Activated CD4-positive, alpha-beta T cell treated with anti-CD3 and anti-CD28 coated beads for 1 hour (primary cell): ENCODE data around the gene SIX4.

Source experiments
- DNase-seq: peaks from one replicate; pipeline ENCODE4 v3.0.0-alpha.2; 2020

The SIX4 gene

GRCh38 chr14:60721326-60722106 lies 2.6 kb downstream of the SIX4 start:
- DNase-seq = peak; percentile 51

DNA sequence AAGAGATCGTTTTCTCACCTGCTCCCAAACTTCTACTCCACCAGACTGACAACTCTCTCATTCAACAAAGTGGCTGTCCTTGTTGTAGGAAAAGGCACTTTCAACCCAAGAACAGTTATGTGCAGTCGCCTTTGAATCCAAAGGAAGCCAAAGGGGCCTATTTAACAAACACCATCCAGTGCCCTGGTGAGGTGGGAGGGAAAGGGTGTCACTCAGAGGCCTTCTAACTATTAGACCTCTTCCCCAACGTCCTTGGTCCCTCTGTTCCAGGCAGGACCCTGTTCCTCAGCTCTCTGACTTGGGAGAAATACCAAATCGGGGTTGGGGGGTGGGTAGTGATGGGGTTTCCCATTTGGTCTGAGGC lies 3.2 kb downstream of the SIX4 start:
- DNase-seq = no peak

DNA sequence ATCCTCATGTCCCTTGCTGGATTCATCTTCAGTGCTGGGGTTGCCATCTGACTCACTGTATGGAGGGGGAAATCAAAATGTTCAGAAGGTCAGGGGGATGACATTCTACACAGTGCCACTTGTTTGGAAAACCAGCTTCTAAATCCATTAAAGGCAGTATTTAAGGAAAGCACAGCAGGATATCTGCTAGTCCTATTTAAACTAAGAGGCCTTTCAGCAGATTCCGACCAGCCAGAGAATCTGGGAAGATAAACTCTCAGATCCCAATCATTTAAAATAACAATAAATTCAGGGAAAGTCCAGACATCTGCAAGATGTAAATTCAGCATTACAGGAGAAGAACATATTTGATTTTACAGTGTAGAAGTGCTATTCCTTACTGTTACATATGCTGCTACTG lies 3.8 kb downstream of the SIX4 start:
- no peak for DNase-seq

GRCh38 chr14:60713513-60713912 lies 10.6 kb downstream of the SIX4 start:
- no peak for DNase-seq

- DNase-seq = no peak
Observed at GRCh38 chr14:60710494-60710893, 13.7 kb downstream of the SIX4 start.

DNA sequence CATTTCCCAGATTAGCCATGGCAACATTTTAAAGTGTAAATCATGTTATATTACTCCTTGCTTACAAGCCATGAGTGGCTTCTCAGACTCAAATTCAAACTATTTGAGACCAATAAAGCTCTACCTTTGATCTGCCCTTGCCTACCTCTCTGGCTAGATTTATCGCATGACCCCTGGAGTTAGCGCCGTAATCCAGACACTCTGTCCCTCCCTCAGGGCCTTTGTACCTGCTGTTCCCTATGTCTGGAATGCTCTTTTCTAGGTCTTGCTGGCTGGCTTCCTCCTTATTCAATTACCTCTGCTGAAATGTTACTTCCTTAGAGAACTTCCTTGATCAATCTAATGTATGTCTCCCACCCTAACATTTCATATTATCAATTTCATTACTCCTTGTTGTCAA lies 16.3 kb downstream of the SIX4 start:
- DNase-seq = no peak

GRCh38 chr14:60705100-60705499 lies 19.1 kb downstream of the SIX4 start:
- no peak for DNase-seq

DNA sequence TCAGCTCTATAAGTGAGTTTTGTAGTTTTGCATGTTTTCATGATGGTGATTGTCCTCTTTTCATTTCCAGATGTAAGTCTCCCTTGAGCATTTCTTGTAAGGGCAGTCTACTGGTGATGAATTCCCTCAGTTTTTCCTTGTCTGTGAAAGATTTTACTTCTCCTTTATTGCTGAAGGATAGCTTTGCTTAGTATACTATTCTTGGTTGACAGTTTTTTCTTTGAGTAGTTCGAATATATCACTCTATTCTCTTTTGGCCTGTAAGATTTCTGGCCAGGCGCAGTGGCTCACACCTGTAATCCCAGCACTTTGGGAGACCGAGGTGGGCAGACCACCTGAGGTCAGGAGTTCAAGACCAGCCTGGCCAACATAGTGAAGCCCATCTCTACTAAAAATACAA lies 23.6 kb downstream of the SIX4 start:
- DNase-seq = no peak

DNA sequence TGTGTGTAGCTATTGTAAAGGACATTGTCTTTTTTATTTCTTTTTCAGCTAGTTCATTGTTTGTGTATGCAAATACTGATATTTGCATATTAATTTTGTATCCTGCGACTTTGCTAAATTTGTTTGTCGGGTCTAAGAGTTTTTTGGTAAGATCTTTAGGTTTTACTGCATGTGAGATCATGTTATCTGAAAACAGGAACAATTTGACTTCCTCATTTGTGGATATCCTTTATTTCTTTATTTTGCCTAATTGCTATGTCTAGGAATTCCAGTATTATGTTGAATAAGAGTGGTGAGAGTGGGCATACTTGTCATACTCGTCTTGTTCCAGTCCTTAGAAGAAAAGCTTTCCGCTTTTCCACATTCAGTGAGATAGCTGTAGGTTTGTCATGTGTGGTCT lies 28.8 kb downstream of the SIX4 start:
- no peak for DNase-seq

DNA sequence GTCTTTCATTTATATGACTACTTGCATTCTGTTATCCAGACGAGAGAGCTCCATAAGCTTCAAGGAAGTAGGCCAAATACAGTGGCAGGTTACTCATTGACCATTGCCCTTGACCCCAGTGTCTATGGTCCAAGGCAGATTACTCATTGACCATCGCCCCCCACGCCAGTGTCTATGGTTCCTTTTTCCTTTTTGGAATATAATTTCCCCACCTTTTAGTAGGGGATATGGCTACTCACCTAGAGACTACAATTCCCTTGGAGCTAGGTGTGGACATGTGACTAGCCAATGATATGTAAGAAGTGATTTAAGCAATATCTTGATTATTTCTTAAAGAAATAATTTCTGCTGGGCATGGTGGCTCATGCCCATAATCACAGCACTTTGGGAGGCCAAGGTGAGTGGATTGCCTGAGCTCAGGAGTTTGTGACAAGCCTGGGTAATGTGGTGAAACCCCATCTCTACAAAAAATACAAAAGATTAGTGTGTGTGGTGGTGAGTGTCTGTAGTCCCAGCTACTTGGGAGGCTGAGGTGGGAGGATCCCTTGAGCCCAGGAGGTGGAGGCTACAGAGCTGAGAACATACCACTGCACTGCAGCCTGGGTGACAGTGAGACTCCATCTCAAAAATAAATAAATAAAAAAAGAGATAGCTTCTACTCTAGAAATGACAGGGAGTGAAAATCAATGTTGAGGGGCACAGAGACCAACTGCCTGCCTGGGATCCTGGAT lies 32.6 kb downstream of the SIX4 start:
- no peak for DNase-seq

- DNase-seq = no peak
Observed at GRCh38 chr14:60686865-60687264, 37.3 kb downstream of the SIX4 start.

DNA sequence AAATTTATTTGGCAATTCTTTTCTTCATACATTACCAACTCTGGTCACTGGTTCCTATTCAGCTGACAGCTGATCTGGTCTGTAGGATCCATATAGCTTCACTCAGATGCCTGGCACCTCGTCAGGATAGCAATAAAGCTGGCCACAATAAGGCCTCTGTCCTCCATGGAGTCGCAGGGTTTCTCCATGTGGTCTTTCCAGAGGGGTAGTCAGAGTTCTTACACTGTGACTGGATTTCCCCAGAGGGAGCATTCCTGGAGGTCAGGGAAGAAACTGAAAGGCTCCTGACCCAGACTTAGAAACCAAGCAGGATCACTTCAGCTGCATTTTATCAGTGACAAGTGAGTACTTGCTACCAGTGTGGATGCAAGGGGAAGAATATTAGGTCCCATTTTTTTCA lies 39.9 kb downstream of the SIX4 start:
- no peak for DNase-seq

DNA sequence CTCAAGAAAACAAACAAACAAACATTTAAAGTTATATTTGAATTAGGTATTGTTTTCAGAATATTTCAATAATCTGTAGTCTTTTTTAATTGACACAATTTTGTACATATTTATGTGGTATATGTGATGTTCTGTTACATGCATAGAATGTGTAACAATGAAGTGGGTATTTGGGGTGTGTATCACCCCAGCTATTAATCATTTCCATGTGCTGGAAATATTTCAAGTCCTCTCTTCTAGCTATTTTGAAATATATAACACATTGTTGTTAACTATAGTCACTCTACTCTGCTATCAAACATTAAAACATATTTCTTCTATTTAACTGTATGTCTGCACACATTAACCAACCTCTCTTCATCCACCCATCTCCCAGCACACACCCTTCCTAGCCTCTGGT lies 42.9 kb downstream of the SIX4 start:
- no peak for DNase-seq

DNA sequence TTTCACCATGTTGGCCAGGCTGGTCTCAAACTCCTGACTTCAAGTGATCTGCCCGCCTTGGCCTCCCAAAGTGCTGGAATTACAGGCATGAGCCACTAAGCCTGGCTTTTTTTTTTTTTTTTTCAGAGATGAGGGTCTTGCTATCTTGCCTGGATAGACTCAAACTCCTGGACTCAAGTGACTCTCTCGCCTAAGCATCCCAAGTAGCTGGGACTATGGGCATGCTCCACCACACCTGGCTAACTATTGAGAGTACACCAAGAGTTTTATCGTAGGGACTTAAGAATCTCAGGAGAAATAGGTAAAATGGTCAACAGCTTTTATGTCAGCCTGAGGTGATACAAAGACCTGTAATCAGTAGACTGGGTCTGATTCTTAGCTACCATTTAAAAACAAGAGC lies 43.6 kb downstream of the SIX4 start:
- DNase-seq = no peak

DNA sequence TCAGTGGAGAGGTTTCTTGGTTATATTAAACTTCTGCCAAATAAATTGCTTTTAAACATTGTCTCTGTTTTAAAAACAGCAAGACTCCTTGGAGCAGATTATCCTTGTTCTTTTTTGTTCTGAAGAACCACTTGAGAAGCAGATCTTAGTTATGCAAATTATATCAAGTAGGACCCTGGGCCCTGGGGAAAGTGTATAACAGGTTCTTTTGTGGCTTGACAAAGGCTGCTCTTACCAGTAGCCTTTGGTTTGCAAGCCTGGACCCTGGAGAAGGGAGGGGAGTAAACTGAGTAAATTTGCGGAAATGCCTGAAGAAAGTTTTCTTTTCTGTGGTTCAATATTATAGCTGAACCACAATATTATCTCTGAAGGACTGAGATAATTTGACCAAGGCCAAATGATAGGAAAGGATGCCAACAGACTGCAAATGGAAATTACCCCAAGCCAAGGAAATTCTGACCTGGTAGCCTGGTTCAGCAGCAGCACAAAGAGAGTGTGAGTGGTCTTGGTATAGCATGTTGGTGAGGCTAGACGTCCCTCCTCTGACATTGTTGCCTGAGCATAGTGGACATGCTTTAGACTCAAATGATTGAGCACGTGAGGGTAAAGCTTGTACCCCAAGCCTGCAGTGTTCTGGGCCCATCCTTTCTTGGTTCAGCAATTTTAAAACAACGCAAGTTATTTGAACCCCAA lies 44.4 kb downstream of the SIX4 start:
- no peak for DNase-seq

GRCh38 chr14:60677701-60678100 lies 46.5 kb downstream of the SIX4 start:
- DNase-seq = no peak

DNA sequence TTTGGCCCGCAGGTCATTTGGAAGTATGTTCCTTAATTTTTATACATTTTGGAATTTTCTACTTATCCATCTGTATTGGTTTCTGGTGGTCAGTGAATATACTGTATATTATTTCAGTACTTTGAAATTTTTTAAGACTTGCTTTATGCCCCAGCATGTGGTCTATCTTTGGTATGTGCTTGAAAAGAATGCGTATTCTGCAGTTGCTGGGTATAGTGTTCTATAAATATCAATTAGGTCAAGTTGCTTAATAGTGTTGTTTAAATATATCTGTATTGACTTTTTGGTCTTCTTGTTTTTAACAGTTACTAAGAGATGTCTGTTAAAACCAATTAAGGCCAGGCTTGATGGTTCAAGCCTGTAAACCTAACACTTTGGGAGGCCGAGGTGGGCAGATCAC lies 53.2 kb downstream of the SIX4 start:
- no peak for DNase-seq

GRCh38 chr14:60668431-60669112 lies 55.6 kb downstream of the SIX4 start:
- no peak for DNase-seq

DNA sequence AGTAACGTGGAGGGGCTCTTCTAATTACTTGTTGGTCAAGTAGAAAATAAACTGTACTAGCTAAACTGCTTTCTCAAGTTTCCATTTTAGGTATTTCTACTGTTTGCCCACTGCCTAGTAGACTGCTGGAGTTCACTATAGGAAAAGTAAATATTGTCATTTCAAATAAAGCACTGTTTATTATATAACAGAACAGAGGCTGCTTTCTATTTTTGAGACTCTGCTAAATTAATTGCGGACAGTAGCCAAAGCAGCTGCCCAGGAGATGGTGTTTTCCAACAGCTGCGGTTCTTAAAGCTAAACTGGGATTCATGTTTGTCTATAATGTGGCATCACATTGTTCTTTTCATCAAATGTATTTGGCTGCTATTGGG lies 59.0 kb downstream of the SIX4 start:
- DNase-seq = no peak

DNA sequence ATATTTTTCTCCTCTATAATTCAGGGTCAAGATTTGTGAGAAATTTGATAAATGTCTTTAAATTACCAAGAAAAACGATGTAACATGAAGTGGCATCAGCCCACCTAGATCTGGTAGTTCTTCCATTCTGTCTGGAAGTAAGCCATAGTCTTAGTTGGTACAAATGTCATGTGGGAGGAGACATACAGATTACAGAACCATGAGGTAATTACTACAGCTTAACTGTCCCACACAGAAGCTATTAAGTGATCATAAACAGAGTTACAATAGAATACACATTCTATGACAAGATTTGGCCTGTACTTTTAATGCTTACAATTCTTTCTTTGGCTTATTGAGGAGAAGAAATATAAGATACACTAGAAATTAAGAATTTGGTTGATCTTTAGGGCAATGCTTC lies 61.2 kb downstream of the SIX4 start:
- no peak for DNase-seq

GRCh38 chr14:60661721-60662120 lies 62.4 kb downstream of the SIX4 start:
- no peak for DNase-seq
